T1000 (cell line): Measurements from ENCODE around the gene HYAL2.
"Not testable (repeated sequence)": the region's sequence is repeated elsewhere in the genome, so short reads cannot be mapped to it uniquely, and the experiment has no call there.

Experiments
- DNase-seq: peaks from one replicate; lab custom pipeline; 2025; ENCODE audit warnings: mixed read lengths; lab: John Stamatoyannopoulos, UW

Gene HYAL2

DNA sequence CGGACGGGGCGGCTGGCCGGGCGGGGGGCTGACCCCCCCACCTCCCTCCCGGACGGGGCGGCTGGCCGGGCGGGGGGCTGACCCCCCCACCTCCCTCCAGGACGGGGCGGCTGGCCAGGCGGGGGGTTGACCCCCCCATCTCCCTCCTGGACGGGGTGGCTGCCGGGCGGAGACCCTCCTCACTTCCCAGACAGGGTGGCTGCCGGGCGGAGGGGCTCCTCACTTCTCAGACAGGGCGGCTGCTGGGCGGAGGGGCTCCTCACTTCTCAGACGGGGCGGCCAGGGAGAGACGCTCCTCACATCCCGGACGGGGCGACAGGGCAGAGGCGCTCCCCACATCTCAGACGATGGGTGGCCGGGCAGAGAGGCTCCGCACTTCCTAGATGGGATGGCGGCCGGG lies 10.5 kb downstream of the HYAL2 start:
- DNase-seq: not testable (repeated sequence)

DNA sequence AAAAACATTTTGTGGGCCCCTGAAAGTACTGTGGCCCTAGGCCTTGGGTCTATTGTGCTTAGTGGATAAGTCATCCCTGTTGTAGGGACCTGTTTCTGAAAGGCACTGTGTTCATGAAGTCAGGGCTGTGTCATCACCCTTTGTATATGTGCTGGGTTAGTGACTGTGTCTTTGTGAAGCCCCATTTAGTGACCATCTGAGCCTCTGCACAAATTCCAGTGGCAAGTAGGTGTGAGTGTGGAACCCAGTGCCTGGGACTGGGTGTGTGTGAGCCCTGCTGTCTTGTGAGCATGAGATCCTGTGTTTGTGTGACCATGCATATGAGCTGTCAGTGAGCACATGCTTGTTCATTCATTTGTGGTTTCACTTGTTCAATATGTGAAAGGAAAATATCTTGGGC lies 17.9 kb downstream of the HYAL2 start:
- no peak for DNase-seq

DNA sequence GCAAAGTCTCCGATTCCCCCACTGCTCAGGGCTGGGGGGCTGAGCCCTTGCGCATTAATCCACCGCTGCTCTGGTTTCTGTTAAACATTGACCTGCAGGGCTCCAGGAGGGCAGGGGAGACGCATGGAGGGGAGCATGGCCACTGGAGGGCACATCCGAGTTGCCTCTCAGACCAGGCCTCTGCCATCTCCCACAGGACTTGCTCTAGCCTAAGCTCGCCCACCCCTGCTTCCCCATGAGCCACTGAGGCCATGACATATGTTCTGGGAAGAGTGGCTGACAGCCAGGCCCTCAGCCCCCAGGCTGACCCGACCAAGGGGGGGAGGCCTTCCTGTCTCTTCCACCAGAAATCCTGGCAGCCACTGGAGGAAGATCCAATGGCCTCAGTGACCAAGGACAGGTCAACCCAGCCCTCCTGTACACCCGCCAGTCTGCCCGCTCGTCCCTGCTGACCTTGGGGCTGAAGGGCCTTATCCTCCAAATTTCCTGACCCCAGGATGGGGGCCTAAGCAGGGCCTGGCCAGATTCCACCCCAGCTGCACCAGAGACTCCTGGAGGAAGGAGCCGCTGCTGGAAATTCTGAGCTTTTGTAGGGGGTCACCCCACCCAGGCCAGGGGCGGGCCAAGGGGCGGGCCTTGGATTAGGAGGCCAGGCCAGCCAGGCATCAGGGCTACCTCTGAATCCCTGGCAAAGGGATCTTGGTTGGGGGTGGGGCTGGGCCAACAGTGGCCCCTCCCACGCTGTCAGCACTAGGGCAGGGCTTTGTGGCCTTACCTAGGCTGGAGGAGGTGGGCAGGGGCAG lies 19.3 kb downstream of the HYAL2 start, which contains the start of gene HYAL1:
HYAL1 (minus strand) TSS at position 562 of the 803 bp plus-strand sequence. CDS start 618 bp downstream, outside the sequence.
- DNase-seq: no peak

- no peak for DNase-seq
Measured at GRCh38 chr3:50302095-50303012, 20.2 kb downstream of the HYAL2 start.

- DNase-seq: no peak
Measured at GRCh38 chr3:50300681-50301254, 21.8 kb downstream of the HYAL2 start.

GRCh38 chr3:50299929-50300680 lies 22.4 kb downstream of the HYAL2 start:
- no peak for DNase-seq

- DNase-seq: no peak
Measured at GRCh38 chr3:50299638-50299928, 23.0 kb downstream of the HYAL2 start.

DNA sequence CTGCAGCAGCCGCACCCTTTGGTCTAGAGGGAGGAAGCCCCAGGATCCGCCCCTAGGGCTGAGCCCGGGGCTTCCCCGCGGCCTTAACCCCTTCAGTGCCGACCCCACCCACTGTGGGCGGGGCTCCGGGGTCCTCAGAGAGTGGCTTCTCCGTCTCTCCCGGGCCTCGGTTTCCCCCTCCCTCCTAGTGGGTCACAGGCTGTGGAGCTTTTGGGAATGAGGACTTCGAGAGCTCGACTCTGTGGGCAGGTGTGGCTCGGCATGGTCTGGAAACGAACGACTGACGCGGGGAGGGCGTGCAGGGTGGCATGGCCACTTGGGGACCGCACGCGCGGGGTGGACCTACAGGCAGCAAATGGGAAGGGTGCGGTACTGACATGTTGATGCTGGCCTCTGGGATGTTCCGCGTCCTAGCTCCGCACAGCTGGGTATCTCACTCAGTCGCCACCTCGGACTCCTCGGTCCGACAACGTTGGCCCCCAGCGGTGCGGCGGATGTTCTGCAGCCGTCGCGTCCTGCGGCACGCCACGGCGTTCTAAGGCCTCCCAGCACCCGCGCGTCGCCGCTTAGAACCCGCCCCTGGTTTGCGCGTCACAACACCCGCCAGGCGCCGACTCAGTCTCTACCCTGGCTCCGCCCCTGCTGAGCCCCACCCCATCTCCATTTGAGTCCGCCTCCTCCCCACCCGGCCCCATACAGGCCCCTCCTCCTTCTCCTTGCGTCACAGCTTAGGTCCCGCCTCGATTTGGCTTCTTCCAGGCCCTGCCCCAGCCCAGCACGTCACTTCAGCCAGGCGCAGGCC lies 23.5 kb downstream of the HYAL2 start, which contains the start of the genes HYAL3 and NAA80:
HYAL3 (minus strand) TSS at position 570 of the 802 bp plus-strand sequence. CDS start 3,803 bp downstream, outside the sequence.
NAA80 (minus strand) TSS at position 570 of the 802 bp plus-strand sequence. CDS start 1,942 bp downstream, outside the sequence.
- peak; percentile 99 for DNase-seq

DNA sequence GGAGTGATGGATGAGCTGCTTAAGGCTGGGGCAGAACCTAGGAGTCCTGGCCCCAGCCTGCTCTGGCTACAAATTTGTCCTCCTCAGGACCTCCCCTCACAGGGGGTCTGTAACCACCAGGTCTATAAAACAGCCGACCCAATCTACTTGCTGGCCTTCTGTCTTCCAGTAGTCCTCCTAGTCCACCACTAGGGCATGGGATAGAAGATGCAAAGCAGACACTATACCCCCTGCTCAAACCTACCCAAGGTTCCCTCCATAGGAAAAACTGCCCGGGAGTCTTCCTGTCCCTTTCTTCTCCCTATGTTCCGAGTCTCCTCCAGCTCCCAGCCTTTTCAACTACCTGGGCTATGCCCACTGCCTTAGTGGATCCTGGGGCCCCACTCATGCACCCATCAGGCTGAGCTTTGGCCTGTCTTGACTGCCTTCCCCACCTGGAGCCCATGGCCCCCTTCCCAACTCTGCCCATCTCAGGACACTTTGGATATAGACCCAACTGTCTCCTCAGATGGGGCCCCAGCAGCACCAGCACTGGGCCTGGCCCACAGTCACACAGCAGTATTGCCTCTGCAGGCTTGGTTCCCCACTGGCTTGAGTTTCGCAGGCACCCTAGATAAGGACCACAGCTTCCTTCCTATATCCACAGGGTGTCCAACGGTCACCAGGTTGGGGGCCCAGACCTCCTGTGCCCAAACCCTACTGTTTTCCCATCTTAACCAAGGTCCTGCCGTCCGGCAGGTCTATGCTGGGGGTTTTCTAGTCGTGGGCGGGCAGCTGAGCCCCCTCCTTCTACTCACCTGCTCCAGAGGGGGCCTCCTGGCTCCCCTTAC lies 24.4 kb downstream of the HYAL2 start:
- DNase-seq: no peak

- DNase-seq: no peak
Measured at GRCh38 chr3:50297384-50297775, 25.2 kb downstream of the HYAL2 start.

GRCh38 chr3:50296721-50297383 lies 25.7 kb downstream of the HYAL2 start:
- DNase-seq: no peak

GRCh38 chr3:50295553-50296431 lies 26.8 kb downstream of the HYAL2 start:
- no peak for DNase-seq

- no peak for DNase-seq
Measured at GRCh38 chr3:50294492-50295403, 27.8 kb downstream of the HYAL2 start.

GRCh38 chr3:50294089-50294488 lies 28.5 kb downstream of the HYAL2 start:
- no peak for DNase-seq

DNA sequence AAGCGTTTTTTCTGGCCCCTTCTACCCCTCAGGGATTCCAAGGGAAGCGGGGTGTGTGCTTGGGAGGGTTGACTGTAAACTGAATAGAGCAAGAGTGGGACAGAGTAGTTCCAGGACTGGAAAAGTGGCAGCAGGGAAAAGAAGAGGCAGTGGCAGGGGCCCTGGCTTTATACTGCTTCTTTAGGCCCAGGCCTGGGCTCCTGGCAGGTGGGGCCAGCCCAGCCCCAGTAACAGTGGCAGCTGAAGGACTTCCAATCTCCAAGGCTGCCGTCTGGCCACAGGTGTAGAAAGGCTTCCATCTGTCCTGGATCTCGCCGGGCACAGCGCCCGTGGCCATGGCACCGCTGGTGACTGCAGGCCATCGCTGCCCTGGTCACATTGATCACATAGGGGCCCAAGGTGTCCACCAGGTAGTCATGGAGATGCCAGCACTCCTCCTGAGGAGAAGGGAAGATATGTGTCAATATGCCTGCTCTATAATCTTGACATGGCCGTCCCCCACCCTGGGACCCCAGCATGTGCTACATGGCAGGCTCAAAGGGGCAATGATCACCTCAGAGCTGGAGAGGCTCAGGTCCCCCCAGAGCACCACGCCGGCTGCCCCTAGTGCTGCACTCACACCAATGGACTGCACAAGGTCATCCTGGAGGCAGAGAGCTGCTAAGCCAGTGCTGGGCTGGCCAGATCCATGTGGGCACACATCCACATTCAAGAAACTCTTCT lies 29.3 kb downstream of the HYAL2 start:
- no peak for DNase-seq
